HepG2 (cell line): ENCODE data around the gene AKTIP. TPM values are rescaled to one million over a fixed set of nuclear protein-coding genes. Genes with fewer than 3 reads are reported as not detected.

Source experiments
- CC2D1A ChIP-seq: sonication (generic); formaldehyde crosslinking; IDR thresholded peaks from 2 replicates; pipeline ENCODE4 v1.8.1; 2023; ENCODE audit warnings: mild to moderate bottlenecking, missing genetic modification reagents
- FOXM1 ChIP-seq: sonication (generic); formaldehyde crosslinking; IDR thresholded peaks from 2 replicates; pipeline ENCODE4 v1.5.0; 2020; ENCODE audit warnings: missing genetic modification reagents
- JARID2 ChIP-seq: sonication (generic); formaldehyde crosslinking; IDR thresholded peaks from 2 replicates; pipeline ENCODE4 v1.8.1; 2023; ENCODE audit warnings: missing genetic modification reagents, inconsistent platforms; ENCODE audit not compliant: insufficient replicate concordance
- MTA3 ChIP-seq: sonication (generic); formaldehyde crosslinking; IDR thresholded peaks from 2 replicates; pipeline ENCODE4 v1.4.0; 2020; ENCODE audit warnings: missing genetic modification reagents
- NCOA5 ChIP-seq: sonication (generic); formaldehyde crosslinking; IDR thresholded peaks from 2 replicates; pipeline ENCODE4 v1.4.0; 2020; ENCODE audit warnings: missing genetic modification reagents
- NFE2L1 ChIP-seq: sonication (generic); formaldehyde crosslinking; IDR thresholded peaks from 2 replicates; pipeline ENCODE4 v1.4.0; 2020; ENCODE audit warnings: missing genetic modification reagents, mild to moderate bottlenecking, borderline replicate concordance
- NPAS2 ChIP-seq: sonication (generic); formaldehyde crosslinking; IDR thresholded peaks from 2 replicates; pipeline ENCODE4 v1.8.0; 2022; ENCODE audit warnings: mild to moderate bottlenecking, missing genetic modification reagents, borderline replicate concordance
- POLR2AphosphoS2 ChIP-seq: IDR thresholded peaks from 2 replicates; pipeline ENCODE4 v1.6.1; 2011; ENCODE audit warnings: low read depth, low read length, improper control_type of control experiment
- SOX13 ChIP-seq, 3 experiments: fragments of 450-650 bp in 1 of 3; sonication (generic) in 1 of 3; formaldehyde crosslinking in 1 of 3; IDR thresholded peaks in 2 of 3; conservative IDR thresholded peaks in 1 of 3; 2 replicates each; pipeline versions ENCODE4 v1.5.0 to v1.6.1; 2016 to 2020; ENCODE audit warnings: antibody characterized with exemption in 1 of 3, mild to moderate bottlenecking in 1 of 3, missing compliant biosample characterization in 1 of 3, missing genetic modification reagents in 1 of 3, moderate library complexity in 1 of 3
- TARDBP ChIP-seq: sonication (generic); formaldehyde crosslinking; IDR thresholded peaks from 2 replicates; pipeline ENCODE4 v1.8.0; 2022; ENCODE audit warnings: mild to moderate bottlenecking, missing genetic modification reagents
- ZNF142 ChIP-seq: sonication (generic); formaldehyde crosslinking; IDR thresholded peaks from 2 replicates; pipeline ENCODE4 v1.4.0; 2020; ENCODE audit warnings: missing genetic modification reagents
- ZNF275 ChIP-seq: sonication (generic); formaldehyde crosslinking; IDR thresholded peaks from 2 replicates; pipeline ENCODE4 v1.8.0; 2022; ENCODE audit warnings: missing genetic modification reagents, mild to moderate bottlenecking, inconsistent platforms, borderline replicate concordance
- ZNF501 ChIP-seq: sonication (generic); formaldehyde crosslinking; IDR thresholded peaks from 2 replicates; pipeline ENCODE4 v1.5.1; 2020; ENCODE audit warnings: mild to moderate bottlenecking, moderate library complexity, missing genetic modification reagents
- ZNF572 ChIP-seq: sonication (generic); formaldehyde crosslinking; IDR thresholded peaks from 2 replicates; pipeline ENCODE4 v1.5.1; 2020; ENCODE audit warnings: mild to moderate bottlenecking, missing genetic modification reagents
- ZNF576 ChIP-seq: sonication (generic); formaldehyde crosslinking; IDR thresholded peaks from 2 replicates; pipeline ENCODE4 v1.4.0; 2020; ENCODE audit warnings: mild to moderate bottlenecking, missing genetic modification reagents
- ZNF713 ChIP-seq: sonication (generic); formaldehyde crosslinking; IDR thresholded peaks from 2 replicates; pipeline ENCODE4 v1.4.0; 2020; ENCODE audit warnings: mild to moderate bottlenecking, missing genetic modification reagents
- ZNF841 ChIP-seq: sonication (generic); formaldehyde crosslinking; IDR thresholded peaks from 2 replicates; pipeline ENCODE4 v1.8.1; 2023; ENCODE audit warnings: missing genetic modification reagents, borderline replicate concordance
- ZNF879 ChIP-seq: sonication (generic); formaldehyde crosslinking; IDR thresholded peaks from 2 replicates; pipeline ENCODE4 v1.8.1; 2023; ENCODE audit warnings: missing genetic modification reagents
- polyA plus RNA-seq, 8 experiments: library from polyadenylated mRNA; depleted of rRNA in 3 of 8; stranded (reverse) in 7 of 8; unstranded in 1 of 8; fragments of >200 nt; fragmentation: Illumina TruSeq in 4 of 8; extraction: Trizol in 4 of 8; gene quantifications; 2 replicates each; pipeline versions ENCODE4 v1.2.1 to v1.2.3, GENCODE V29; 2011 to 2016; ENCODE audit warnings: low read depth in 4 of 8, missing spikeins in 1 of 8, mixed read lengths in 1 of 8; ENCODE audit not compliant: insufficient read depth in 1 of 8
- total RNA-seq, 5 experiments: library from RNA; depleted of rRNA; stranded (reverse); fragments of >200 nt; fragmentation: Illumina TruSeq; extraction: Trizol; gene quantifications; 2 replicates each; pipeline ENCODE4 v1.2.3, GENCODE V29; 2016; ENCODE audit warnings: low read depth in 1 of 5
- TF ChIP-seq, protein P1 (sequence below): sonication (generic); formaldehyde crosslinking; IDR thresholded peaks from 2 replicates; pipeline ENCODE4 v1.5.0; 2020; ENCODE audit warnings: mild to moderate bottlenecking, missing genetic modification reagents, borderline replicate concordance

AKTIP gene
- total and polyA plus RNA-seq, 2 of the 13 experiments (the other 11 are each of a cell fraction or from before 2014, with no cell fraction given): 28.8 to 49.0 TPM

DNA sequence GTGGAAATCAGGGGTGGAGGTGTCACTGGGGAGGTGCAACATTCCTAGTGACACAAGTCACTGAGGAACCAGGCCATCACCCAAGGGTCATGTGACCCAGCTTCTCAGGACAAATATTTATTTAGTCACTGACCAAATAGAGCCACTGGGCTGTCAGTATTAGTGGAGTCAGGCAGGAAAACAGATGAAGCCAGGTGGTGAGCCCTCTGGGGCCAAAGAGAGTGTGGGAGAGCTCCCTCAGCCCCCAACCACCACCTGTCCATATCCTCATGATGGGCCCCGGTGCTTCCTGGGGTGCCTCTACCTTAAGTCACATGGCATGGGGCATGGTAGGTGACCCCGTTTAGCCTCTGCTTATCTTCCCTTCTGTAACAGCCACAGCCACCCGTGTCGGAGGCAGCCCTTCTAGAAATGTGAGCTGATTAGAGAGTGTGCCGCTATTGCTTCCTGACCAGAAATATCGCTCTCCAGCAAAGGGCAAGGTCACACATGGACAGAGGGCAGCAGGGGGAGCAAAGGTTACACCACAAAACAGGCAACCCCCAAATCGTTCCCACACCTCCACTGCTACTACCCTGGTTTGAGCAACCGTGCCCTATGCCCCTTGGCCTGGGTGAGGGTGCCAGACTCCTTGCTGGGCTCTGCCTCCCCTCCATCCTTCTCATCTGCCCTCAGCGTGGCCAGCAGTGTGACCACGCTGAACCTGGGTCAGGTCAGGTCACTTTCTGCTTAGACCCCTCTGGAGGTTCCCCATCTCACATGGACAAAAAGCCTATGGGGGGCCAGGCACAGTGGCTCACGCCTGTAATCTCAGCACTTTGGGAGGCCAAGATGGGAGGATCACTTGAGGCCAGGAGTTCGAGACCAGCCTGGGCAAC, 8.6 kb upstream of the AKTIP start (continued):
- peak; percentile 90; the same call in 1 of the 2 replicates for TF ChIP-seq ZNF576 (CRISPR knock-in tag)
- no peak; the same call in 1 of the 2 replicates for TF ChIP-seq SOX13 (IDR thresholded peaks at IDR 0.05)
- peak in 1 of 2 experiments; percentile 74; a peak in 2 of 4 replicates for TF ChIP-seq SOX13 (CRISPR knock-in tag; conservative IDR thresholded peaks at IDR 0.05 in 1 of 2, IDR thresholded peaks at IDR 0.05 in 1 of 2)
- TF ChIP-seq CC2D1A (CRISPR knock-in tag): no peak
- TF ChIP-seq TARDBP (CRISPR knock-in tag): peak; percentile 88
- TF ChIP-seq ZNF713 (CRISPR knock-in tag): no peak; the same call in 1 of the 2 replicates
- TF ChIP-seq MTA3 (CRISPR knock-in tag): no peak
- no peak for TF ChIP-seq ZNF841 (CRISPR knock-in tag)
- no peak for TF ChIP-seq FOXM1
- TF ChIP-seq ZNF275: peak; percentile 43; the same call in 1 of the 2 replicates
- no peak for TF ChIP-seq POLR2AphosphoS2
- no peak for TF ChIP-seq ZNF879
- TF ChIP-seq JARID2 (CRISPR knock-in tag): no peak
- 0 out of 2 replicates have a peak, but pooled peaks have one; percentile 76 for TF ChIP-seq ZNF572
- peak; percentile 29; the same call in 1 of the 2 replicates for TF ChIP-seq NFE2L1
- TF ChIP-seq NPAS2 (CRISPR knock-in tag): no peak
- no peak for TF ChIP-seq NCOA5
- TF ChIP-seq, protein P1, sequence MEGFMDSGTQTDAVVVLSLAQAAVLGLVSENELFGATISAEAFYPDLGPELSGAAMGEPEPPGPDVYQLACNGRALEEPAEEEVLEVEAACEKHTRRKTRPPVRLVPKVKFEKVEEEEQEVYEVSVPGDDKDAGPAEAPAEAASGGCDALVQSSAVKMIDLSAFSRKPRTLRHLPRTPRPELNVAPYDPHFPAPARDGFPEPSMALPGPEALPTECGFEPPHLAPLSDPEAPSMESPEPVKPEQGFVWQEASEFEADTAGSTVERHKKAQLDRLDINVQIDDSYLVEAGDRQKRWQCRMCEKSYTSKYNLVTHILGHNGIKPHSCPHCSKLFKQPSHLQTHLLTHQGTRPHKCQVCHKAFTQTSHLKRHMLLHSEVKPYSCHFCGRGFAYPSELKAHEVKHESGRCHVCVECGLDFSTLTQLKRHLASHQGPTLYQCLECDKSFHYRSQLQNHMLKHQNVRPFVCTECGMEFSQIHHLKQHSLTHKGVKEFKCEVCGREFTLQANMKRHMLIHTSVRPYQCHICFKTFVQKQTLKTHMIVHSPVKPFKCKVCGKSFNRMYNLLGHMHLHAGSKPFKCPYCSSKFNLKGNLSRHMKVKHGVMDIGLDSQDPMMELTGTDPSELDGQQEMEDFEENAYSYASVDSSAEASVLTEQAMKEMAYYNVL (CRISPR knock-in tag): peak; percentile 82; the same call in 1 of the 2 replicates
- peak; percentile 97 for TF ChIP-seq ZNF501 (CRISPR knock-in tag)
- TF ChIP-seq ZNF142: peak; percentile 46
